ENCODE results near the gene MARCHF3. TPM values are rescaled to one million over a fixed set of nuclear protein-coding genes. Genes with fewer than 3 reads are reported as not detected.
"Not testable (repeated sequence)": the region's sequence is repeated elsewhere in the genome, so short reads cannot be mapped to it uniquely, and the experiment has no call there.

MARCHF3 gene
- total and polyA plus RNA-seq, 5 experiments from 2014 or later, result 3.4 to 12.7 (median 9.3) TPM

GRCh38 chr5:127006744-127007143 is 23.6 kb downstream of the MARCHF3 start:
- no peak for DNase-seq
- peaks cover 0 to 28% (median 4%) of the 10 kb centered on the region in 4 donors for H3K4me1 Mint-ChIP-seq
- H3K4me3 Mint-ChIP-seq, result peak overlapping the region in 4 of 10 donors; percentile 22 to 32 (median 26)
- peaks cover 0 to 6% (median 0%) of the 10 kb centered on the region in 3 donors for H3K36me3 Mint-ChIP-seq
- peaks cover 0 to 4% (median 0%) of the 10 kb centered on the region in 9 donors for H3K9me3 Mint-ChIP-seq
- no peak for ATAC-seq
- POLR2A ChIA-PET, result interaction anchor here (0.7 kb wide), 1 partner anchor 24 kb away, joined by 3 read pairs; the partner anchor contains the start of gene MARCHF3
- peak overlapping the region in 4 of 10 donors; percentile 20 to 43 (median 41) for H3K27ac Mint-ChIP-seq
- H3K27me3 Mint-ChIP-seq, result no peaks in the 10 kb centered on the region

GRCh38 chr5:127005282-127005681 is 25.1 kb downstream of the MARCHF3 start:
- peaks cover 0 to 23% (median 5%) of the 10 kb centered on the region in 4 donors for H3K4me1 Mint-ChIP-seq
- not testable (repeated sequence) for H3K4me3 Mint-ChIP-seq, ATAC-seq, H3K9me3 Mint-ChIP-seq, DNase-seq, H3K36me3 Mint-ChIP-seq, H3K27ac Mint-ChIP-seq, H3K27me3 Mint-ChIP-seq
- POLR2A ChIA-PET, result interaction anchor here (0.7 to 1.7 kb wide), 2 partner anchors 29 to 152 kb away, joined by 5 read pairs; no protein-coding TSS in a partner anchor

DNA sequence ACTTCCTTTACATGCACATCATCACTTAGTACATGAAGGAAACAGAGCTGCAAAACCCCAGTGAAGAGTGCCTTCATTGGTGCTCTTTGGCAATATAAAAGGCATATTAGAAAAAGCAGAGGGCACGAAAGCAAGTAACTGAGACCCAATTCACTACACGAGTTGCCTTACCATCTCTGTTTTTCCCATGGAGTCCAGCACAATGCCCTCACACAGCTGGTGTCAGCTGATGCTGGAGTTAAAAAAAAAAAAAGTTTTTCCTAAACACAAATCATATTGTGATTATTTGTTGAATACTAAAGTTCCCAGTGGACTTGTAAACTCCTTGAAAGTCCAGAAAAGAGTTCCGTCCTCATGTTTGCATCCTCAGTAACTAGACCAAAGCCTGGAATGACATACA is 25.6 kb downstream of the MARCHF3 start:
- H3K4me1 Mint-ChIP-seq, result peaks cover 0 to 25% (median 6%) of the 10 kb centered on the region in 4 donors

GRCh38 chr5:127003798-127004495 is 26.4 kb downstream of the MARCHF3 start:
- H3K4me1 Mint-ChIP-seq, result peaks cover 0 to 28% (median 7%) of the 10 kb centered on the region in 4 donors
- POLR2A ChIA-PET, result interaction anchor here (0.6 to 1.7 kb wide), 2 partner anchors 24 to 150 kb away, joined by 5 read pairs; no protein-coding TSS in a partner anchor

More for the DNA sequence above, 25.6 kb downstream of the MARCHF3 start:
- POLR2A ChIA-PET, result interaction anchor here (0.6 to 1.7 kb wide), 4 partner anchors 23 to 260 kb away, joined by 5 read pairs; no protein-coding TSS in a partner anchor
- no peak for DNase-seq
- H3K4me3 Mint-ChIP-seq, result no peak overlapping the region
- peaks cover 0 to 6% (median 0%) of the 10 kb centered on the region in 3 donors for H3K36me3 Mint-ChIP-seq
- no peaks in the 10 kb centered on the region for H3K27me3 Mint-ChIP-seq
- H3K9me3 Mint-ChIP-seq, result no peaks in the 10 kb centered on the region
- ATAC-seq, result no peak
- no peak overlapping the region for H3K27ac Mint-ChIP-seq

DNA sequence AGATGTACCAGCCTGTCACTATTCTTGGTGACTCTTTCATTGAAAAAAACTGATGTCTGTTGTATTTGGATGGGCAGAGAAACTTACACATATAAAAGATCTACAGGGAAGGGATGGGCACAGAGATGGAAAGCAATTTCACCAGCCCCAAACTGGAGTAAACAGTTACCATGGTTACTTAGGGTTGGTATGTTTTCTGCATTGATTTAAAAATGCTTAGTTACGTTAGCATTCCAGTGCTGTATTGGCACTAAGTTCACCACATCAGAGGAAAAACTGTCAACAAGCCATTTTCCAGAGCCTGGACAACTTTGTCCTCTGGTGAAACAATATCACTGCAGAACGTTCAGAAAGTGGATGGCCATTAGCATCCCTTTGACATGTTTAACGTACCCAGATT is 28.0 kb downstream of the MARCHF3 start:
- H3K36me3 Mint-ChIP-seq, result peaks cover 0 to 6% (median 0%) of the 10 kb centered on the region in 3 donors
- H3K4me3 Mint-ChIP-seq, result no peak overlapping the region
- no peak overlapping the region for H3K27ac Mint-ChIP-seq
- H3K27me3 Mint-ChIP-seq, result no peaks in the 10 kb centered on the region
- DNase-seq (no peak), ATAC-seq (no peak)
- POLR2A ChIA-PET, result interaction anchor here (0.7 kb wide), 1 partner anchor 146 kb away, joined by 4 read pairs; no protein-coding TSS in a partner anchor
- H3K9me3 Mint-ChIP-seq, result no peaks in the 10 kb centered on the region
- H3K4me1 Mint-ChIP-seq, result peaks cover 0 to 38% (median 7%) of the 10 kb centered on the region in 4 donors

More at GRCh38 chr5:127003798-127004495, 26.4 kb downstream of the MARCHF3 start:
- DNase-seq, result no peak
- Mint-ChIP-seq H3K4me3 (no peak overlapping the region), H3K9me3 (no peaks in the 10 kb centered on the region), H3K27ac (no peak overlapping the region), H3K27me3 (no peaks in the 10 kb centered on the region), H3K36me3 (peaks cover 0 to 6% (median 0%) of the 10 kb centered on the region in 3 donors)
- no peak for ATAC-seq

GRCh38 chr5:127001621-127002296 is 28.6 kb downstream of the MARCHF3 start:
- Mint-ChIP-seq H3K36me3 (peaks cover 0 to 6% (median 0%) of the 10 kb centered on the region in 3 donors), H3K4me1 (peaks cover 0 to 34% (median 7%) of the 10 kb centered on the region in 4 donors), H3K27me3 (no peaks in the 10 kb centered on the region), H3K27ac (no peak overlapping the region), H3K9me3 (no peaks in the 10 kb centered on the region), H3K4me3 (no peak overlapping the region)
- DNase-seq, result no peak
- POLR2A ChIA-PET, result no interaction called here
- no peak for ATAC-seq

DNA sequence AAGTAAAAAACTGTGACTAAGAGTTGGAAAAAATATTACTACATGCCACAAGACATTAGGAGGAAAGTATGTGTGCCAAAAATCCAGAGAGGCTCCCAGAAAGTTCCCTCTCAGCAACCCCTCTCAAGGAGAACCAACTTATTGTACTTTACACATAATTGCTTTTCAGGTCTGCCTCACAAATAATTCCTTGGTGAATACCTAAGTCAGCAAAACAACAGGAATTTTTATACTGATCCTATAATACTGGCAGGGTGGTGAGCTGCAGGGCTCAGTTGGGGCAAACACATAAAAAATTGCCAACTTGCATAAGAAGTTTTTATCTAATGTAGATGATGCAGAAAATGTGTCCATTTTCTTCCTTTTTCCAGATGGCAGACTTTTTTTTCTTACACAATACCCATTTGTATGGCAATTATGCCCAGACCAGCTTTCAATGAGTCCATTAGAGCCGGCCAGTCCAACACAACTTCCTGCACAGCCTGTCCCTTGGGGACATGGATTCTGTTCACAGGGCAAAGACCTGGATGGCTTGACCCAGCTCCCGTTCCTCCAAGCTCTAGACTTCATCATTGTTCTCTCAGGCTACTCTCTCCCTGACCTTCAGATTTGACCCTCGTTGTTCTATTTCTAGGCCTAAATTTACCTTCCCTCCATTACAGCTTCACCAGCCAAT is 31.3 kb downstream of the MARCHF3 start:
- no peaks in the 10 kb centered on the region for H3K27me3 Mint-ChIP-seq
- H3K4me1 Mint-ChIP-seq, result peaks cover 0 to 32% (median 5%) of the 10 kb centered on the region in 4 donors
- DNase-seq (no peak), ATAC-seq (no peak)
- H3K4me3 Mint-ChIP-seq, result no peak overlapping the region
- H3K27ac Mint-ChIP-seq, result no peak overlapping the region
- H3K36me3 Mint-ChIP-seq, result peaks cover 0 to 6% (median 0%) of the 10 kb centered on the region in 3 donors
- POLR2A ChIA-PET, result interaction anchor here (1.3 kb wide), 1 partner anchor 32 kb away, joined by 3 read pairs; no protein-coding TSS in a partner anchor
- H3K9me3 Mint-ChIP-seq, result no peaks in the 10 kb centered on the region

- POLR2A ChIA-PET, result no interaction called here
- no peak overlapping the region for H3K4me3 Mint-ChIP-seq
- no peak overlapping the region for H3K27ac Mint-ChIP-seq
- peaks cover 0 to 6% (median 0%) of the 10 kb centered on the region in 3 donors for H3K36me3 Mint-ChIP-seq
- H3K9me3 Mint-ChIP-seq, result peaks cover 0 to under 1% (median 0%) of the 10 kb centered on the region in 9 donors
- H3K4me1 Mint-ChIP-seq, result peaks cover 0 to 32% (median 5%) of the 10 kb centered on the region in 4 donors
- no peaks in the 10 kb centered on the region for H3K27me3 Mint-ChIP-seq
- ATAC-seq (no peak), DNase-seq (no peak)
These were observed 32.1 kb downstream of the MARCHF3 start for GRCh38 chr5:126998201-126998631.

- Mint-ChIP-seq H3K9me3 (peaks cover 0 to 7% (median 0%) of the 10 kb centered on the region in 9 donors), H3K27me3 (no peaks in the 10 kb centered on the region), H3K36me3 (no peaks in the 10 kb centered on the region), H3K4me3 (no peak overlapping the region), H3K27ac (no peak overlapping the region), H3K4me1 (peaks cover 0 to 47% (median 9%) of the 10 kb centered on the region in 4 donors)
- no peak for DNase-seq
- POLR2A ChIA-PET, result no interaction called here
- ATAC-seq, result no peak
These were observed 34.7 kb downstream of the MARCHF3 start for GRCh38 chr5:126995689-126996088.

DNA sequence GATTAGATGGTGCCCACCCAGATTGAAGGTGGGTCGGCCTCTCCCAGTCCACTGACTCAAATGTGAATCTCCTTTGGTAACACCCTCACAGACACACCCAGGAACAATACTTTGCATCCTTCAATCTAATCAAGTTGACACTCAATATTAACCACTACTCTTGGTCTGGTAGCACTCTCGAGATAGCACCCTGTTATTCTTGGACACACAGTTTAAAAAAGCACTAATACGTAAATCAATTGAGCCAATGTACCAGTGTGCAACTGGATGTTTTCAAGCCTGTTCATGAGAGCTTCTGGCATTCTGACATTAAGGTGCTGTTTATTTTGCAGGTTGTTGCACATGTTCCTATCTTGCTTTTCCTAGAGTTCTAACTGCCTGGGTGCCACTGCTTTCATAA is 35.3 kb downstream of the MARCHF3 start:
- H3K4me1 Mint-ChIP-seq, result peaks cover 0 to 52% (median 11%) of the 10 kb centered on the region in 4 donors
- H3K4me3 Mint-ChIP-seq, result no peak overlapping the region
- H3K9me3 Mint-ChIP-seq, result peaks cover 0 to 7% (median 0%) of the 10 kb centered on the region in 9 donors
- no peak for ATAC-seq
- no peaks in the 10 kb centered on the region for H3K36me3 Mint-ChIP-seq
- H3K27me3 Mint-ChIP-seq, result no peaks in the 10 kb centered on the region
- peak overlapping the region in 1 of 10 donors; percentile 6 for H3K27ac Mint-ChIP-seq
- DNase-seq, result no peak
- POLR2A ChIA-PET, result no interaction called here

DNA sequence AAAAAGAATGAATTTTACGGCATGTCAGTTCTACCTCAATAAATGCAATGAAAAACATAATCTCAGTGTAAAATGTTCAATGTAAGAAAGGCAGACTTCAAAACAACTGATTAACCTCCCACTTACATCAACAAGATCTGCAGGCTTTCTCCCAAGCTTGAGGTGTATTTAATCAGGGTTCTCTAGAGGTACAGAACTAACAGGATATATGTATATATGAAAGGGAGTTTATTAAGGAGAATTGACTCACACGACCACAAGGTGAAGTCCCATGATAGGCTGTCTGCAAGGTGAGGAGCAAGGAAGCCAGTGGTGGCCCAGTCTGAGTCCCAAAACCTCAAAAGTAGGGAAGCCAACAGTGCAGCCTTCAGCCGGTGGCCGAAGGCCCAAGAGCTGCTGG is 35.9 kb downstream of the MARCHF3 start:
- H3K4me3 Mint-ChIP-seq, result no peak overlapping the region
- H3K36me3 Mint-ChIP-seq, result no peaks in the 10 kb centered on the region
- POLR2A ChIA-PET, result no interaction called here
- ATAC-seq (no peak), DNase-seq (no peak)
- peaks cover 0 to 7% (median 0%) of the 10 kb centered on the region in 9 donors for H3K9me3 Mint-ChIP-seq
- no peaks in the 10 kb centered on the region for H3K27me3 Mint-ChIP-seq
- peak overlapping the region in 1 of 10 donors; percentile 11 for H3K27ac Mint-ChIP-seq
- H3K4me1 Mint-ChIP-seq, result peaks cover 0 to 53% (median 11%) of the 10 kb centered on the region in 4 donors

DNA sequence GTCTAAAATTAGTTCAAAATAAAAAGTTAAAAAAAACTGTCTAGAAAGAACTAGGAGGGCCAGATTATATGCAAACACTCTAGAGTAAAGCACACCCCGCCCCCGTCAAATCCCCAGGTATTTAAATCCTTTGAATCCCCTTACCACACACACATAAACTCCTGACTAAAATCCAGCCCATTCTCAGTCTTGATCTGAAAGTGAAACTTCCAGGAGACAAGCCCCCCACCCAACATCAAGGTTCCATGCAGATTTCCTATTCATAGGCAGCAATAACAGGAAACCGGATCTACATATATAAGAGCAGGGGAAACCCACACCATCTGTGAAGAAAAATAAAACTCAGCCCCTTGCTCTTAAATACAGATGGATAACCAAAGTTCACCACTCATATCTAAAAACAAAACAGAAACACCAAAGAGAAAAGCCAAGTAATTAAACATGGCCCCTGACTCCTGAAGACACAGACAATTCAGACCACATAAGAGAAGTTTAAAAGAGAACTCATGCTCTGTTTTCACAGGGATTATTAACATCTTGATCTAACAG is 42.3 kb downstream of the MARCHF3 start:
- Mint-ChIP-seq H3K4me1 (peaks cover 17 to 73% (median 47%) of the 10 kb centered on the region in 4 donors), H3K9me3 (peaks cover 0 to 6% (median 0%) of the 10 kb centered on the region in 9 donors), H3K27ac (peak overlapping the region; percentile 81 to 98 (median 93)), H3K36me3 (no peaks in the 10 kb centered on the region), H3K27me3 (no peaks in the 10 kb centered on the region), H3K4me3 (peak overlapping the region; percentile 29 to 87 (median 78))
- DNase-seq (peak in 9 of 10 donors; percentile 6 to 73 (median 38)), ATAC-seq (peak; percentile 88 to 94)
- POLR2A ChIA-PET, result interaction anchor here (0.6 kb wide), 1 partner anchor 136 kb away, joined by 4 read pairs; no protein-coding TSS in a partner anchor

Data from naive thymus-derived CD8-positive, alpha-beta T cell (primary cell).